NOMO-1 treated with DMSO at 0.1 percent for 48 hours (cell line): Measurements from ENCODE around the gene IGFBP6.
"Not testable (repeated sequence)": the region's sequence is repeated elsewhere in the genome, so short reads cannot be mapped to it uniquely, and the experiment has no call there.

Experiments used
- DNase-seq: peaks from one replicate; lab custom pipeline; 2025; ENCODE audit not compliant: unreplicated experiment; lab: John Stamatoyannopoulos, UW

IGFBP6 gene

DNA sequence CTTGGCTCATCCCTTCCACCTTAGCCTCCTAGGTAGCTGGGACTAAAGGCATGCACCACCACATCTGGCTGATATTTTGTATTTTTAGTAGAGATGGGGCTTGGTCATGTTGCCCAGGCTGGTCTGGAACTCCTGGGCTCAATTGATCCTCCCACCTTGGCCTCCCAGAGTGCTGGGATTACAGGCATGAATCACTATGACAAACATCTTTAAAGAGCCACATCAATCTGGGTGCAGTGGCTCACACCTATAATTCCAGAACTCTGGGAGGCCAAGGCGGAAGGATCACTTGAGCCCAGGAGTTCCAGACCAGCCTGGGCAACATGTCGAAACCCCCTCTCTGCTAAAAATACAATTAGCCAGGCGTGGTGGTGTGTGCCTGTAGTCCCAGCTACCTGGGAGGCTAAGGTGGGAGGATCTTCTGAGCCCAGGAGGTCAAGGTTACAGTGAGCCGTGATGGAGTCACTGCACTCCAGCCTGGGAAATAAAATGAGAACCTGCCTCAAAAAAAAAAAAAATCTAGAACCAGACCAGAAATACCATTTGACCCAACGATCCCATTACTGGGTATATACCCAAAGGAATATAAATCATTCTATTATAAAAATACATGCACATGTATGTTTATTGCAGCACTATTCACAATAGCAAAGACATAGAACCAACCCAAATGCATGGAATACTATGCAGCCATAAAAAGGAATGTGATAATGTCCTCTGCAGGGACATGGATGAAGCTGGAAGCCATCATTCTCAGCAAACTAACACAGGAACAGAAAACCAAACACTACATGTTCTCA lies 2.5 kb upstream of the IGFBP6 start:
- not testable (repeated sequence) for DNase-seq

DNA sequence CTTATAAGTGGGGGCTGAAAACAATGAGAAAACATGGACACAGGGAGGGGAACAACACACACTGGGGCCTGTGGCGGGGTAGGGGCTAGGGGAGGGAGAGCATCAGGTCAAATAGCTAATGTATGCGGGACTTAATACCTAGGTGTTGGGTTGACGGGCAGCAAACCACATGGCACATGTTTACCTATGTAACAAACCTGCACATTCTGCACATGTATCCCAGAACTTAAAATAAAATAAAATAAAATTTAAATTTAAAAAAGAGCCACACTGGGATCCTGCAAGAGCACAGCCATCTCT lies 1.9 kb upstream of the IGFBP6 start:
- DNase-seq = not testable (repeated sequence)

DNA sequence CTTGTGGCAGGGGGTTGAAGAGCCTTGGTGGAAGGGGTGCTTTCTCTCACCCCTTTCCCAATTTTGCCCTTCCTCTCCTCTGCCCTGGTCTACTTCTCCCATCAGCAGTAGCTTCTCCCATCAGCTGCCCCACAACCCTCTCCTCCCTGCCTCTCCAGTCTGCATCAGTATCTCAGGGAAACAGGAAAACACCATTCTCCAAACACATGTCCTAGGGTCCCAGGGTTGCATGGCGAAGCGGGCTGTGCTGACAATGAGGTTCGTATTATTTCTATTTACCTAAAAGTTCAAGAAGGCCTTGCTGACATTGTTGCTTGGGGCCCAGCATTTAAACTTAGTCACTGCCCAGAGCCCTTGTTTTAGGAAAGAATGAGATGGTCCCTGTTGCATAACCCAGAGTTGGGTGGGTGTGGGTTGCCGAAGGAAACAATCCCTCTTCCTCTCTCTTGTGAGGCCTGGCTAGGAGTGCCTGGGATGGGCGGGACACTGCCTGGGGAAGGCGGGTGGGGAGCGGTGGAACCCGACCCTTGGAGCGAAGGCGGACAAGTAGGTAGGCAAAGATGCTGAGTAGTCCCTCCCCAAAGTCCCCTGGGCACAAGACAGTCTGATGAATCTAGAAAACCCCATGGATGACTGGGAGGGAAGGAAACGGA lies 1.3 kb upstream of the IGFBP6 start:
- no peak for DNase-seq

DNA sequence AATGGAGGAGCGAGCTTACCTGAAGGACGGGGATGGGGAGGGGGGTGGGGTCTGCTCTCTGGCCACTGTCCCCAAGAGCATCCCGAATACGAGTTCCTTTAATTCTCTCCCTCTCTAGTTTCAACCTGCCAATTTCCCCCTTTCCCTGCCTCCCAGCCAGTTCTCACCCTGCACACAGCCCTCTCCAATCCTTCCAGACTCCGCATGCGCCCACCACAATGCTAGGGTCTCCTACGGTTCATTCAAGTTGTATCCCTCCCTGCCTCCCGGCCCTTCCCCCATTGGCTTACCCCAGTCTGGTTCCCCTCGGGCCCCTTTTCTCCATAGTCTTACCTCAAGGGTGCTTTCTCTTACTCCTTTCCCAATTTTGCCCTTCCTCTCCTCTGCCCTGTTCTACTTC lies 708 bp upstream of the IGFBP6 start:
- DNase-seq = no peak

DNA sequence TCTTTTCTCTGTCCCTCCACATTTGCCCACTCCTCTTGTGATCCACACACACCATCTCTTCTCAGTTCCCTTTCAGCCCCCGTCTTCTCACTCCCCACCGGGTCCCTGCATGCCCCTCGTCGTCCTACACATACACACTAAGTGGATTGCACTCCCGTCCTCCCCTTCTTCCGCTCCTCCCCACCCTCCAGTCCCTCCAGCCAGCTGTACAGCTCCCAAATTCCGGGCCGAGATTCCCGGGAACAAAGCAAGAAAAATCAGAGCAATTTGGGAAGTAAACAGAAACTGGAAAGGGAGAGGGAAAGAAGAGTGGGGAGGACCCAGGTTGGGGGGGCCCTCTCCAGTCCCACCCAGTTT lies 282 bp upstream of the IGFBP6 start:
- no peak for DNase-seq

DNA sequence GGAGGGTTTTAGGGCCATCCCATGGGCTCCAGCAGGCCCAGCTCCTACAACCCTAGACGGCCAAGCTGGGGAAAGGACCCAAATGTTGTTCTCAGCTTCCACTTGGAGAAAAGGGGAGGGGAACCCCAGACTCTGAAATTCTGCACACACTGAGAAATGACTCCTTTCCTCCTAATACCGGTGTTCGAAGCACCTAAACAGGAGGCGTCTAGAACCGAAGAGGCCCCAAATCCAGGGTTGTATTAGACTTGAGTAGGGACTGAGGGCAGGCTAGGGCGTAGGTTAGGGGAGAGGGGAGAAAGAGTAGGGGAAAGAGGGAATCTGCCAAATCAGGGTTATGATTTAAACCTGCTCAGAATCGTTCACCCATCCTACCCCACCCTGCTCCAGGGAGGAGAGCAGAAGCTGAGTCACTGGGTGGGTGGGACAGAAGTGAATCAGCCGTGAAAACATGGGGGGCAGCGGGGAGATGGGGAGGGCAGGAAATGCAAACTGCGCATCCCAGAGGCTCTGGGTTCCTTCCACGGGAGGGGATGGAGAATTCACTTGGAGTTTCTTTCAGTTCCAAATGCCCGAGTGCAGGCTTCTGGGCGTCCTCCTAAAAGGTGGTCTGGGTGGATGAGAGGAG lies 1.0 kb downstream of the IGFBP6 start:
- no peak for DNase-seq

DNA sequence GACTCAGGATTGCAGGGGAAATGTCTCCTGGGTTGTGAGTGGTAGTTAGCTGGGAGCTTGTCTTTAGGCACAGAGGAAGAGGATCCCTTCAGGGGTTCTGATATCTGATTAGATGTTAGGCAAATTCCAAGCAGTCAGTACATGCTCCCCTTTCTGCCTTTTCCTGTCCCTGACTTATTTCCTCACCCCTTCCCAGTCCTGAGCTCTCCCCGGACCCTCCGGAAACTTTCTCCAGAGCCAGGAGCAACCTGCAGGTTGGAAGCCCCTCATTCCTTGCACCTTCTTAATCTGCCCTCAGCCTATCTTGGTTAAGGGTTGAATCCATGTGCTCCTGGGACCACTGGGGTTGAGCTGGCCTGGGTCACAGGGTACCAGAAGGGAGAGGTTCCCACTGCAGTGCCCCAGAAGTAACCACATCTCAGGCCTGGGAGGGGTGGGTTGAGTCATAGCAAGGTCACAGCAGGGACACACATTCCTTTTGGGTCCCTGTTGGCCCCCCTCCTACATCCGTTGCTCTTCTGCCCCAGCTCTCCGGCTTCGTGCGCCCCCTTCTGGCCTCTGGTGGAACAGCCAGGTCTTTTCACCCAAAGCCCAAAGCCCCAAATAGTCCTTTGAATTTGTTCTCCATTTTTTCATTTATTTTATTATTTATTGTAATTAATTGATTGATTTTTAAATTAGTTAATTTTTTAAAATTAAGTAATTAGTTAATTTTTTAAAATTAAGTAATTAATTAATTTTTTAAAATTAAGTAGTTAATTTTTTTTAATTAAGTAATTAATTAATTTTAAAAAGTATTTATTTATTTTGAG lies 1.8 kb downstream of the IGFBP6 start:
- DNase-seq = peak; percentile 82

DNA sequence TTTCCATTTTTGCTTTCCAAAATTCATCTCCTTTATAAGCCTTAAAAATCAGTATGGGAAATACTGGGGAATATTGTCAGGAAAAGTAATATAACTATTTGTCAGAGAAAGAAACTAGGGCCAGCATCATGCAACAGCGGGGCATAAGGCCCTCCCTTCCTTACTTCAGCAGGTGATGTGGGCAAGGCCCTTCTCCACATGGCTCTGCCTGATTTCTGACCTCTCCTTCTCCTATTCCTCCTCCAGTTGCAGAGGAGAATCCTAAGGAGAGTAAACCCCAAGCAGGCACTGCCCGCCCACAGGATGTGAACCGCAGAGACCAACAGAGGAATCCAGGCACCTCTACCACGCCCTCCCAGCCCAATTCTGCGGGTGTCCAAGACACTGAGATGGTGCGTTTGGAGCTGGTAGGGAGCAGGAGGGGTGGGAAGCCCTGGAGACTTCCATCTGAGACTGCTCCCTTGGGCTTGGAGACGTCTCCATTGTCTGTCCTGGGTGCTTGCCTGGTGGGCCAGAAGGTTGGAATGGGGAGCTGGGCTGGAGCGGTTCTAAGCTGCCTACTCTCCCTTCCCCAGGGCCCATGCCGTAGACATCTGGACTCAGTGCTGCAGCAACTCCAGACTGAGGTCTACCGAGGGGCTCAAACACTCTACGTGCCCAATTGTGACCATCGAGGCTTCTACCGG lies 3.1 kb downstream of the IGFBP6 start:
- DNase-seq = no peak

DNA sequence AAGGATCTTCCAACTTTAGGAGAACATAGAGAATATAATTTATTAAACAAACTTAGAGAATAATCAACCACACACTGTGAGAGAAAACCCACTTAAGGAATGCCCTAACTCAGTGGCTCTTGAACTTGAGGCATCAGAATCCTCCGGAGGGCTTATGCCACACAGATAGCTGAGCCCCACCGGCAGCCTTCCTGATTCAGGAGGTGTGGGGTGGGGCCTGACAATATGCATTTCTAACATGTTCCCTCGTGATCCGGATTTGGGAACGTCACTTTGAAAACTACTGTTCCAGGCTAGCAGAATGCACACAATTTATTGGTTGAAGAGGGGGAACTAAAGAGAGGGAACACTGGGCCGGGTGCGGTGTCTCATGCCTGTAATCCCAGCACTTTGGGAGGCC lies 3.8 kb downstream of the IGFBP6 start:
- no peak for DNase-seq

DNA sequence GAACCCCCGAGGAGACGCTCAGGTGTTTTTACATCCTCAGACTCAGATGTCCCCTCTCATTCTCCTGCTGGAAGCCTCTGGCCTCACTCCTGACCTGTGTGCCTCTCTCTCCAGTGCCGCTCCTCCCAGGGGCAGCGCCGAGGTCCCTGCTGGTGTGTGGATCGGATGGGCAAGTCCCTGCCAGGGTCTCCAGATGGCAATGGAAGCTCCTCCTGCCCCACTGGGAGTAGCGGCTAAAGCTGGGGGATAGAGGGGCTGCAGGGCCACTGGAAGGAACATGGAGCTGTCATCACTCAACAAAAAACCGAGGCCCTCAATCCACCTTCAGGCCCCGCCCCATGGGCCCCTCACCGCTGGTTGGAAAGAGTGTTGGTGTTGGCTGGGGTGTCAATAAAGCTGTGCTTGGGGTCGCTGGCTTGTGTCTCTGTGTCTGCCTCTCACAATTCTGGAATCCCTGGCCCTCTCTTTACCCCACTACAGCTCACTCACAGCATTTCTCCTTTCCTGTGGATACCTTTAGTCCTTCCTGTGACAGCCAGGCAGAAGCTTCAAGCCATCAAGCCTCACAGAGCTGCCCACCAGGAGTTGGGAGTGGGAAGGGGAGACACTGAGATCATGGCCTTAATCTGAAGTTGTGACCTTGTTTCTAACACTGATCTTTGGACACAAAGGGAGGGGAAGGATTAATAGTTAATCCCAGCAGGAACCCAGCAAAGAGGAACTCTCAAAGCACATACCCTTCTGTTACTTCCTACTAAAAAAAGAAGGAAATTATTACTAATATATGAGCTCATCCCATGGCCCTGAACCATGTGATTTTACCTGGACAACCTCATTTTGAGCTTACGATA lies 4.7 kb downstream of the IGFBP6 start:
- no peak for DNase-seq

DNA sequence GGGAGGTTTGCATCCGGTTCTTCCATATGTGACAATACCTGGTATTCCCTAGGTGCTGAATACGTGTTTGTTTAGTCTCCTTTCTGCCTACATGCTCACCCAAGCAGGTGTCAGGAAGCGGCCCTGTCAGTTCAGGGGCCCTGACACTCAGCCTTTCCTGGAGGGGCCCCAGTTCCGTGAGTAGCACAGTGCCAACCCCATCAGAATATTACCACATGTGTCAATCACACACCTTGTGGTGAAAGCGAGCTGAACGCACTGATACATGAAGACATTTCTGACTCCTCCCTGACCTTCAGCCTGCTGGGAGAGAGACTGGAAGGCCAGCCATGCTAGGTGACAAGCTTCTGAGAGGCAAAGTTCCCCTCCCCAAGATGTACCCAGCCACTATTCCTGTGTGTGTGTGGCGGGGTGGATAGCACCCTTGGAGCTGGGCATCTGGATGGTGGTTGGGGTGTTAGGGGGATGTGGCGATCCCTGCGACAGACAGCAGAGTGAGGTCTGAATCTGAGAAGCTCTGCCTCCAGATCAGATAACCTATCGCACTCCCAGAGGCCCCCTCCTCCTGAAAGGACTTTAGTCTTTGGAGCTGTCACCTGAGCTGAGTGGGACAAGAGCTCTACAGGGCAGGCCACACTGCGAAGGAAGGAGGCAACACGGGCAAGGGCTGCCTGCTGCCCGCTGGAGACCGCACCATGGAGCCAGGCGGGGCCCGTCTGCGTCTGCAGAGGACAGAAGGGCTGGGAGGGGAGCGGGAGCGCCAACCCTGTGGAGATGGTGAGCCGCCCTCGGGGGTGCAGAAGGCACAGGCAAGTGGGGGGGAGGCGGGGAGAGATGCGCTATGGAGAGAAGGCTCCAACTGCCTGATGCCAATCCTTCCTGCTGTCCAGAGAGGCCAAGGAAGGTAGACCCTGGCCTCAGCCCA lies 5.7 kb downstream of the IGFBP6 start, which contains the start of gene SOAT2:
TSS of gene SOAT2 (plus strand) at position 604 of the 925 bp plus-strand sequence. CDS start at position 696, 92 bp downstream.
- peak; percentile 14 for DNase-seq

DNA sequence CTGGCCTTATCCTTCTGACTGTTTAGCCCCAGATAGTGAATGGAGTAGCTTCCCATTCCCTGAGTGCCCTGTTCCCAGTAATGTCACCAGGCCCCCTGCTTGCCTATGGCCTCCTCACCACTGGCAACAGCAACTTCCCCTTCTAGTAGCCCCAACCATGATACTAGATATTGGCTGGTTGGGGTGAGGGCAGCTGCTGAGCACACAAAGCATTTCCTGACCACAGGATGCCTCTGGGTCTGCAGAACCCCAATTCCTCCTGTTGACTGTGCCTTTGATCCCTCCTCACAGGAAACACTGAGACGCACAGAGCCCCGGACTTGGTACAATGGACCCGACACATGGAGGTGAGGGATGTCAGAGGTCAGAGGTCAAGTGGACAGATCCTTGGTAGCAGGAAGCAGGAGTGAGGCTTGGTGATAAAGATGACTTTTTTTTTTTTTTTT lies 6.4 kb downstream of the IGFBP6 start:
- DNase-seq = peak; percentile 60

DNA sequence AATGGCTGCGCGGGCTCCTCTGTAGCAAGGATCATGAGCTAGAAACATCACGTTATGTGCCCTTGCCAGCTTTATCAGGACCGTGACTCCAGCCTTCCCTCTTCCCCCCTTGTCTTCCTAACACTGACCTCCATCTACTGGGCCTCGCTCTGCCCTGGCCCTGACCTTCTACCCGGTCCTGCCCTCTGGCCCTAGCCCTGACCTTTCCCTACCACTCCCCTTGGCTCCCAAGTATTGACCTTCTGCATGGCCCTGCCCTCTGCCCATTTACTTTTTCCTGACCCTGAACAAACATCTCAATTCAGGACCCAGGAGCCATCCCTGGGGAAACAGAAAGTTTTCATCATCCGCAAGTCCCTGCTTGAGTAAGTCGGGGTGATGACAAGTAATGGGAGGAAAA lies 7.8 kb downstream of the IGFBP6 start:
- no peak for DNase-seq

DNA sequence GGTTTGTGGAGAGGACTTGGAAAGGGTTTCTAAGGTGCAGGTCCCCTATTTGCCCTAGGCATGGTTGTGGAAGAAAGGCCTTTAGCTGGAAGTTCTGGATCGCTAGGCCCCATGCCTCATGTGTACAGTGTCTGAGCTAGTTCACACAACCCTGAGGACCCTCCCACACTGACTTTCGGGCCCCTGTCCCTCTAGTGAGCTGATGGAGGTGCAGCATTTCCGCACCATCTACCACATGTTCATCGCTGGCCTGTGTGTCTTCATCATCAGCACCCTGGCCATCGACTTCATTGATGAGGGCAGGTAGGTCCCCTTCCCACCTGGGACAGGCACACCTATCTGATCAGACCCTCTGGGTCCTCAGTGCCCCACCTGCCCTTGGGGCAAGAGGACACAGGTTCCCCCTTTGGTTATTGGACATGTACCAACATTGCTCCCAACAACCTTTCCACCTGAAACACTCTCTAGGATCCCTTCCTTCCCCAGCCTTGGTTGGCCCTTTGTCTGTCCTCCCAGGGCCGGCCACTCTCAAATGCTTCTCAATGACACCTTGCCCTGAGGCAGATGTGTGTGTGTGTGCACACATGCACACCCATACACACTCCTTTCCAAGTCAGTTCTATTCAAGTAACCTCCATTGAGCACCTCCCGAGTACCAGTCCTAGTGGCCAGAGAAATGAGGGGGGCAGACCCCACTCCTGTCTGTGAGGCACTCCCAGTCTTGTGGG lies 8.4 kb downstream of the IGFBP6 start:
- no peak for DNase-seq

DNA sequence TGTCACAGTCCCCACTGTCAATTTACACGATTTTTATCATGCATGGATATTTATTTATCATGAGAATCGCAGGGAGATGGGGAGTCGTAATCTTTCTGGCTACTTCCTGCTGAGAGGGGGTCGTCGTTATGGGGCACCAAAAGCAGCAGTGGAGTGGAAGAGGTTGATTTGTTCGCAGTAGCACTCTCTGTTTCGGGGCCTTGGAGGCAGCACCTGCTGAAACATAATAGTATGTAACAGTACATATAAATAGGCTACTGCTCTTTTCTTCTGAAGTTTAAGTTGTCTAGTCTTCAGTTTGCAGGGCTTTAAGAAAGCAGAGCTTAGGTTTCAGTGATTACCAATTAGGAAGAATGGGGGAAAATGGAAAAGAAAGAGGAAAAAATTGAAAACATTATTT lies 9.7 kb downstream of the IGFBP6 start:
- no peak for DNase-seq

DNA sequence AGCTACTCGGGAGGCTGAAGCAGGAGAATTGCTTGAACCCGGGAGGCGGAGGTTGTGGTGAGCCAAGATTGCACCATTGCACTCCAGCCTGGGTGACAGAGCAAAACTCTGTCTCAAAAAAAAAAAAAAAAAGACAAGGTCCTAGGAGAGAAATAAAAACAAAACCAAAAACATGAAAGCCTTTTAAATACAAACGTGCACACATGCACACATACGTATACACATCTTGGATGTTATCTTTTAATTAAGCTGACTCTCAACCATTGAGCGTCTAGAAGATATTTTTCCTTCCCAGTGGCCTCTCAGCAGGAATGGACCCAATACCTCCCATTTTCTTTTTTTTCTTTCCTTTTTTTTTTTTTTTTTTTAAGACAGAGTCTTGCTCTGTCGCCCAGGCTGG lies 15.0 kb downstream of the IGFBP6 start:
- not testable (repeated sequence) for DNase-seq

DNA sequence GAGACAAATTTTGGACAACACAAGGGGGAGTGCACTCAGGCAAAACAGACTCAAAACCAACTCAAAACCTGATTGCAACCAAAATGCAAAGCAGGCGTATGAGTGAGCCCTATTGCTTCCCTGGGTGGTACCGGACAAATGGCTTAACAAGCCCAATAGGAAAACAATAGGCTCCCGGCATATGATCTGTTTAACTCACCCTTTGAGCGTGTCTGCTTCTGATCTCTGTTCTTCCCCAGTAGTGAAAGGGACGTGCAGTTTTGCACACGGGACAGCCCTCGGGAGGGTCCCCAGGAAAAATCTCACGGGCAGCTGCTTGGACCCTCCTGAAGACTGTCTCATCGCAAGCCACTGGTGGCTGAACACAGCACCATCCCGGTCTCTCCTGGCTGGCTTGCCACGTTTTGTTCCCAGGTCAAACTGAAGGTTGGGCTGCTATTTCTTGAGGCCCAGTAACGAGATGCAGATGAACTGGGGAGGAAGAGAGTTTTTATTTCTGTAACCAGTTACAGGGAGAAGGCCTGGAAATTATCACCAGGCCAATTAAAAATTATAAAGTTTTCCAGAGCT lies 15.8 kb downstream of the IGFBP6 start:
- DNase-seq = no peak

DNA sequence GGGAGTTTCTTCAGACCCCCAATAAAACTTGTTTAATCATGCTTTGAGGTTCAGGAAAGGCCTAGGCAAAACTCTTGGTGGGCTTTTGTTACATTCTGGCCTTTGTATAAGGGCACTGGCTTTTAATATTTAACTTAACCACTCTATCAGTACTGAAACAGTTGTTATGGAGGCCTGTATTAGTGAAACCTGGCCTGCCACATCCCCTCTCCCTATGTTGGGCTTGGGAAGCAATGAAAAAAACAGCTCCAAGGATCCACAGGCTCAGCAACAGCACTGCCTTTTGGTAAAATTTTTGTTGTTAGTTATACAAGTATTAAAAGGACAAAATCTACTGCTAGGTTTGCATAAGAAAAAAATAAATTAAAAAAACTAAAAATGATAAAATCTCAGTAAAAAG lies 16.5 kb downstream of the IGFBP6 start:
- DNase-seq = no peak
